GM12878 (cell line): ENCODE data around the gene SPOCK1. TPM values are rescaled to one million over a fixed set of nuclear protein-coding genes. Genes with fewer than 3 reads are reported as not detected.

Source experiments
- ATAC-seq: fragments of 200-7000 bp; cut with Tn5 transposase; 3 replicates; pipeline ENCODE4 v1.9.1; 2020; ENCODE audit warnings: mild to moderate bottlenecking, moderate library complexity
- BruUV-seq: library from RNA; stranded (reverse); fragments of 400-500 nt; replicated peaks from 2 replicates; lab custom pipeline; 2021; lab: Mats Ljungman, UMichigan
- CTCF ChIA-PET: fragments of 300-600 bp; sonication (Branson Sonifier 250); formaldehyde crosslinking; extraction: SDS; loops from one replicate; lab custom pipeline; 2021; ENCODE audit warnings: inconsistent platforms; lab: Yijun Ruan, JAX
- POLR2A ChIA-PET: fragments of 350-600 bp; formaldehyde crosslinking; extraction: SDS; loops from one replicate; lab custom pipeline; 2021; ENCODE audit warnings: inconsistent platforms; lab: Charles Lee
- RAD21 ChIA-PET: fragments of 300-600 bp; sonication (Branson Sonifier 250); formaldehyde crosslinking; loops from one replicate; lab custom pipeline; 2023; ENCODE audit warnings: antibody characterized with exemption; ENCODE audit not compliant: unreplicated experiment; lab: Charles Lee
- SMC1A ChIA-PET: fragments of 300-600 bp; sonication (Branson Sonifier 250); formaldehyde crosslinking; loops from one replicate; lab custom pipeline; 2023; ENCODE audit not compliant: unreplicated experiment, uncharacterized antibody; lab: Charles Lee
- DNase-seq: peaks from one replicate; pipeline ENCODE4 v3.0.0-alpha.2; 2011; ENCODE audit warnings: low read depth, low spot score
- FAIRE-seq: peaks from 3 replicates; lab custom pipeline; 2011; peaks lifted over from hg19 to GRCh38; lab: Jason Lieb, UNC
- H2AFZ ChIP-seq: 2 replicates; pipeline ENCODE4 v1.6.0; 2011; ENCODE audit warnings: low read depth, low read length, control low read depth; ENCODE audit not compliant: control insufficient read depth
- H3K27ac ChIP-seq: 2 replicates; pipeline ENCODE4 v1.5.1; 2011; ENCODE audit warnings: control low read depth; ENCODE audit not compliant: control insufficient read depth, insufficient read depth
- H3K27me3 ChIP-seq, 2 experiments: replicated peaks in 1 of 2; 2 replicates each; pipeline versions ENCODE4 v1.6.0 to v1.6.1; 2011; ENCODE audit warnings: low read length in 1 of 2; ENCODE audit not compliant: control insufficient read depth in 2 of 2, insufficient read depth in 2 of 2
- H3K36me3 ChIP-seq, 2 experiments: 2 replicates each; pipeline ENCODE4 v1.5.1; 2011; ENCODE audit warnings: low read length in 1 of 2; ENCODE audit not compliant: control insufficient read depth in 2 of 2, insufficient read depth in 2 of 2
- H3K4me1 ChIP-seq: 2 replicates; pipeline ENCODE4 v1.6.1; 2011; ENCODE audit warnings: mild to moderate bottlenecking, low read length, moderate library complexity, mixed read lengths; ENCODE audit not compliant: control insufficient read depth, insufficient read depth
- H3K4me2 ChIP-seq: 2 replicates; pipeline ENCODE4 v1.6.0; 2011; ENCODE audit warnings: control low read depth; ENCODE audit not compliant: control insufficient read depth, insufficient read depth
- H3K4me3 ChIP-seq: fragments of 200-600 bp; sonication (generic); 2 replicates; pipeline ENCODE4 v1.5.1; 2016
- H3K79me2 ChIP-seq: 2 replicates; pipeline ENCODE4 v1.6.0; 2011; ENCODE audit warnings: low read length; ENCODE audit not compliant: control insufficient read depth, insufficient read depth
- H3K9ac ChIP-seq: 2 replicates; pipeline ENCODE4 v1.8.0; 2011; ENCODE audit warnings: low read length, control low read depth, mixed read lengths; ENCODE audit not compliant: control insufficient read depth, insufficient read depth
- H3K9me3 ChIP-seq: replicated peaks from 3 replicates; pipeline ENCODE4 v1.5.1; 2011; ENCODE audit warnings: mild to moderate bottlenecking, low read length; ENCODE audit not compliant: control insufficient read depth, insufficient read depth
- H4K20me1 ChIP-seq: 2 replicates; pipeline ENCODE4 v1.6.0; 2011; ENCODE audit not compliant: control insufficient read depth, insufficient read depth
- ATF2 ChIP-seq: IDR thresholded peaks from 2 replicates; pipeline ENCODE4 v1.6.1; 2012; ENCODE audit warnings: low read length, inconsistent platforms
- BCL3 ChIP-seq: IDR thresholded peaks from 2 replicates; pipeline ENCODE4 v1.6.1; 2011; ENCODE audit warnings: borderline replicate concordance, low read depth, mild to moderate bottlenecking, moderate library complexity, low read length; ENCODE audit not compliant: insufficient read depth, poor library complexity, severe bottlenecking
- E2F8 ChIP-seq: fragments of 450-650 bp; IDR thresholded peaks from 2 replicates; pipeline ENCODE4 v1.6.1; 2018; ENCODE audit warnings: mild to moderate bottlenecking, low read depth, moderate library complexity; ENCODE audit not compliant: partially characterized antibody
- ELK1 ChIP-seq: IDR thresholded peaks from 2 replicates; pipeline ENCODE4 v1.6.1; 2012; ENCODE audit warnings: low read depth, low read length, improper control_type of control experiment
- ETV6 ChIP-seq, 2 experiments: fragments of 450-650 bp in 1 of 2; IDR thresholded peaks in 1 of 2; conservative IDR thresholded peaks in 1 of 2; 2 replicates each; pipeline ENCODE4 v1.6.1; 2014; ENCODE audit warnings: antibody characterized with exemption in 1 of 2, borderline replicate concordance in 1 of 2, low read depth in 1 of 2, mild to moderate bottlenecking in 1 of 2, moderate library complexity in 1 of 2
- IRF5 ChIP-seq: fragments of 450-650 bp; IDR thresholded peaks from 2 replicates; pipeline ENCODE4 v1.6.1; 2017; ENCODE audit warnings: borderline replicate concordance
- NFXL1 ChIP-seq: fragments of 450-650 bp; IDR thresholded peaks from 2 replicates; pipeline ENCODE4 v1.6.1; 2017; ENCODE audit warnings: antibody characterized with exemption, mild to moderate bottlenecking, borderline replicate concordance
- NR2C2 ChIP-seq: IDR thresholded peaks from 2 replicates; pipeline ENCODE4 v1.6.1; 2011; ENCODE audit warnings: borderline replicate concordance, low read depth; ENCODE audit not compliant: control insufficient read depth, insufficient read length
- POLR2A ChIP-seq: IDR thresholded peaks from 2 replicates; pipeline ENCODE4 v1.6.1; 2011; ENCODE audit warnings: low read depth, mild to moderate bottlenecking, low read length
- SMC3 ChIP-seq: IDR thresholded peaks from 2 replicates; pipeline ENCODE4 v1.6.1; 2011; ENCODE audit warnings: low read length, improper control_type of control experiment, borderline replicate concordance
- USF2 ChIP-seq: IDR thresholded peaks from 2 replicates; pipeline ENCODE4 v1.6.1; 2011; ENCODE audit warnings: low read depth, low read length, improper control_type of control experiment, borderline replicate concordance
- YBX1 ChIP-seq: fragments of 450-650 bp; IDR thresholded peaks from 2 replicates; pipeline ENCODE4 v1.6.1; 2016; ENCODE audit warnings: antibody characterized with exemption
- ZNF384 ChIP-seq: IDR thresholded peaks from 2 replicates; pipeline ENCODE4 v1.6.1; 2012; ENCODE audit warnings: low read depth, mild to moderate bottlenecking, low read length, improper control_type of control experiment, borderline replicate concordance
- WGBS: methylation state at CpG from one replicate; pipeline ENCODE4 v1.1.6; 2016; ENCODE audit warnings: low lambda C conversion rate; ENCODE audit not compliant: insufficient replicate concordance, insufficient coverage; ENCODE audit errors: missing lambda C conversion rate; 5-methylcytosine and 5-hydroxymethylcytosine counted together
- in situ Hi-C: fragments of 300-500 bp; cut with MboI; formaldehyde crosslinking; loops from 9 replicates; pipeline ENCODE4 v1.14.3; 2018; ENCODE audit warnings: mixed read lengths
- intact Hi-C: fragments of 100-400 bp; cut with micrococcal nuclease; formaldehyde crosslinking; loops from one replicate; pipeline ENCODE4 v1.14.2; 2022; ENCODE audit not compliant: unreplicated experiment
- polyA plus RNA-seq, 11 experiments: library from polyadenylated mRNA; depleted of rRNA in 4 of 11; unstranded in 6 of 11; stranded (reverse) in 5 of 11; fragments of >200 nt; fragmentation: Nextera tagmentation in 4 of 11; fragmentation: Illumina TruSeq in 1 of 11; extraction: Ambion mirVana in 4 of 11; extraction: Trizol in 1 of 11; gene quantifications; 1 replicate in 1 of 11; 2 replicates in 10 of 11; pipeline versions ENCODE4 v1.2.1 to v1.2.3, GENCODE V29; 2011 to 2016; ENCODE audit warnings: inconsistent platforms in 2 of 11, missing spikeins in 2 of 11, low read depth in 1 of 11
- total RNA-seq, 4 experiments: library from RNA; depleted of rRNA in 3 of 4; stranded (reverse); fragments of >200 nt in 3 of 4; fragmentation: Illumina TruSeq in 1 of 4; extraction: Trizol in 1 of 4; gene quantifications; 2 replicates each; pipeline versions ENCODE4 v1.2.1 to v1.2.3, GENCODE V29; 2013 to 2021

The SPOCK1 gene
- total and polyA plus RNA-seq, 10 of the 15 experiments (the other 5 are each of a cell fraction or from before 2014, with no cell fraction given): 0.06 to 0.68 (median 0.25) TPM; not detected in 3

- no peak for TF ChIP-seq E2F8
- no peak for TF ChIP-seq POLR2A
- no peak for TF ChIP-seq ATF2
- TF ChIP-seq IRF5: no peak
Observed at GRCh38 chr5:137275083-137275482, 224.0 kb downstream of the SPOCK1 start (continued).

- ChIA-PET SMC1A (no interaction called here), POLR2A (interaction anchor here (0.5 kb wide), 1 partner anchor 802 kb away, joined by 3 read pairs; no protein-coding TSS in a partner anchor), CTCF (no interaction called here), RAD21 (no interaction called here)
- Histone ChIP-seq H3K79me2 (no peaks in the 10 kb centered on the region), H3K4me3 (no peak overlapping the region), H3K36me3 (no peaks in the 10 kb centered on the region), H3K4me1 (no peaks in the 10 kb centered on the region), H3K9me3 (no peaks in the 10 kb centered on the region), H3K27me3 (no peaks in the 10 kb centered on the region), H3K4me2 (no peak overlapping the region), H3K9ac (no peak overlapping the region), H3K27ac (no peak overlapping the region), H2AFZ (no peak overlapping the region), H4K20me1 (no peaks in the 10 kb centered on the region)
- FAIRE-seq (no peak), ATAC-seq (no peak), DNase-seq (no peak)
- in situ Hi-C loops (no loop called here), intact Hi-C loops (no loop called here)
- 0% methylated on average over 1 of the region's 1 CpG for WGBS
- no TSS peak for BruUV-seq
- TF ChIP-seq POLR2A (no peak), ETV6 (conservative IDR thresholded peaks at IDR 0.05 in 1 of 2, IDR thresholded peaks at IDR 0.05 in 1 of 2; ENCODE audit: borderline replicate concordance in 1 of 2, low read depth in 1 of 2) (no peak), ELK1 (no peak), NFXL1 (no peak), ZNF384 (no peak), USF2 (no peak), SMC3 (no peak), YBX1 (no peak), NR2C2 (no peak), BCL3 (no peak)
Observed at GRCh38 chr5:137273511-137273910, 225.6 kb downstream of the SPOCK1 start.
